GM12875 (cell line): ENCODE data around the gene MARCHF9.
"Not testable (repeated sequence)": the region's sequence is repeated elsewhere in the genome, so short reads cannot be mapped to it uniquely, and the experiment has no call there.

Experiments
- H3K4me3 ChIP-seq: one replicate; pipeline ENCODE4 v1.5.1; 2011; ENCODE audit warnings: low read depth, low read length, control low read depth
- CTCF ChIP-seq: IDR thresholded peaks from 2 replicates; pipeline ENCODE4 v1.5.1; 2011; ENCODE audit warnings: low read depth, mild to moderate bottlenecking, control low read depth, inconsistent platforms, low read length, moderate library complexity, borderline replicate concordance; ENCODE audit not compliant: insufficient read depth

MARCHF9 gene

GRCh38 chr12:57770734-57771133, 15.8 kb downstream of the MARCHF9 start:
- no peak for TF ChIP-seq CTCF
- peak overlapping the region; percentile 5 for H3K4me3 ChIP-seq

- H3K4me3 ChIP-seq = peak overlapping the region; percentile 89
- no peak for TF ChIP-seq CTCF
Observed at GRCh38 chr12:57771236-57771872, 16.5 kb downstream of the MARCHF9 start.

- TF ChIP-seq CTCF = no peak
Observed at GRCh38 chr12:57771873-57772428, 17.0 kb downstream of the MARCHF9 start, which contains the start of gene METTL1. Gene METTL1 (minus strand): TSS chr12:57772105. CDS start chr12:57772083, 22 bp downstream.

GRCh38 chr12:57772429-57773322, 17.8 kb downstream of the MARCHF9 start, which contains the start of gene EEF1AKMT3:
Gene EEF1AKMT3 (plus strand): TSS chr12:57772614. CDS start chr12:57772725, 111 bp downstream.
- no peak for TF ChIP-seq CTCF
- H3K4me3 ChIP-seq = peak within 1 kb of the TSS; percentile 89

More at GRCh38 chr12:57771873-57772428, 17.0 kb downstream of the MARCHF9 start, which contains the start of gene METTL1:
- H3K4me3 ChIP-seq = peak within 1 kb of the TSS; percentile 89

GRCh38 chr12:57774634-57775033, 19.7 kb downstream of the MARCHF9 start:
- not testable (repeated sequence) for H3K4me3 ChIP-seq

GRCh38 chr12:57775044-57775443, 20.1 kb downstream of the MARCHF9 start:
- no peak overlapping the region for H3K4me3 ChIP-seq
- TF ChIP-seq CTCF = no peak

GRCh38 chr12:57775563-57776246, 20.8 kb downstream of the MARCHF9 start:
- 0 out of 2 replicates have a peak, but pooled peaks have one; percentile 16 for TF ChIP-seq CTCF
- no peak overlapping the region for H3K4me3 ChIP-seq
